Measurements from ENCODE around the gene CPT2.

The CPT2 gene

GRCh38 chr1:53196485-53197290, at the start of gene CPT2:
Gene CPT2 (plus strand): TSS chr1:53196824. CDS start chr1:53196944, 120 bp downstream.
- DNase-seq = peak; percentile 90

GRCh38 chr1:53147174-53147573, 49.5 kb upstream of the CPT2 start:
- DNase-seq = no peak

- no peak for DNase-seq
These were observed 48.5 kb upstream of the CPT2 start for GRCh38 chr1:53148123-53148522.

GRCh38 chr1:53153752-53154151, 42.9 kb upstream of the CPT2 start:
- no peak for DNase-seq

- no peak for DNase-seq
These were observed 41.7 kb upstream of the CPT2 start for GRCh38 chr1:53154859-53155438.

- DNase-seq = no peak
These were observed 41.1 kb upstream of the CPT2 start for GRCh38 chr1:53155534-53155933.

- no peak for DNase-seq
These were observed 40.7 kb upstream of the CPT2 start for GRCh38 chr1:53155945-53156344.

- DNase-seq = no peak
These were observed 39.8 kb upstream of the CPT2 start for GRCh38 chr1:53156783-53157182.

- no peak for DNase-seq
These were observed 37.7 kb upstream of the CPT2 start for GRCh38 chr1:53158900-53159299.

- DNase-seq = no peak
These were observed 35.7 kb upstream of the CPT2 start for GRCh38 chr1:53160924-53161378.

- DNase-seq = no peak
These were observed 34.0 kb upstream of the CPT2 start for GRCh38 chr1:53162621-53163020.

- no peak for DNase-seq
These were observed 33.3 kb upstream of the CPT2 start for GRCh38 chr1:53163291-53163768.

GRCh38 chr1:53165408-53165961, 31.1 kb upstream of the CPT2 start:
- no peak for DNase-seq

- DNase-seq = no peak
These were observed 30.3 kb upstream of the CPT2 start for GRCh38 chr1:53166366-53166765.

- DNase-seq = no peak
These were observed 29.7 kb upstream of the CPT2 start for GRCh38 chr1:53166912-53167311.

GRCh38 chr1:53172426-53173128, 24.0 kb upstream of the CPT2 start:
- DNase-seq = no peak

- no peak for DNase-seq
These were observed 21.4 kb upstream of the CPT2 start for GRCh38 chr1:53174971-53175913.

GRCh38 chr1:53176452-53177208, 20.0 kb upstream of the CPT2 start:
- DNase-seq = no peak

GRCh38 chr1:53180226-53180625, 16.4 kb upstream of the CPT2 start:
- DNase-seq = no peak

- no peak for DNase-seq
These were observed 15.7 kb upstream of the CPT2 start for GRCh38 chr1:53180951-53181350.

- peak; percentile 80 for DNase-seq
These were observed 14.5 kb upstream of the CPT2 start for GRCh38 chr1:53182111-53182593.

All from CD4-positive, alpha-beta T cell treated with Interleukin-4 for 4 hours (primary cell).